Loucy (cell line): ENCODE results near the gene FAF1.

Experiments
- H2AFZ ChIP-seq: fragments of 200-600 bp; sonication (generic); 2 replicates; pipeline ENCODE4 v1.6.0; 2016; ENCODE audit warnings: antibody characterized with exemption, mild to moderate bottlenecking, low read length, moderate library complexity
- H3F3A ChIP-seq: fragments of 200-600 bp; 2 replicates; pipeline ENCODE4 v1.6.0; 2016; ENCODE audit warnings: antibody characterized with exemption, low read depth, mild to moderate bottlenecking
- H3K27me3 ChIP-seq: fragments of 200-600 bp; sonication (generic); 2 replicates; pipeline ENCODE4 v1.6.1; 2014; ENCODE audit warnings: low read length, mild to moderate bottlenecking; ENCODE audit not compliant: insufficient read depth, poor library complexity, severe bottlenecking
- H3K36me3 ChIP-seq: fragments of 200-600 bp; sonication (generic); 2 replicates; pipeline ENCODE4 v1.6.1; 2016; ENCODE audit warnings: low read length; ENCODE audit not compliant: insufficient read depth
- H3K4me1 ChIP-seq: fragments of 200-600 bp; sonication (generic); 2 replicates; pipeline ENCODE4 v1.5.1; 2014; ENCODE audit warnings: low read length, mild to moderate bottlenecking; ENCODE audit not compliant: insufficient read depth, poor library complexity, severe bottlenecking
- H3K4me2 ChIP-seq: fragments of 200-600 bp; sonication (generic); 2 replicates; pipeline ENCODE4 v1.6.0; 2014; ENCODE audit warnings: antibody characterized with exemption, low read length, low read depth, mild to moderate bottlenecking; ENCODE audit not compliant: poor library complexity, severe bottlenecking
- H3K4me3 ChIP-seq: fragments of 200-600 bp; sonication (generic); 2 replicates; pipeline ENCODE4 v1.5.1; 2014; ENCODE audit warnings: low read length, mild to moderate bottlenecking, mixed read lengths; ENCODE audit not compliant: poor library complexity, severe bottlenecking
- H3K79me2 ChIP-seq: fragments of 200-600 bp; sonication (generic); 2 replicates; pipeline ENCODE4 v1.6.1; 2014; ENCODE audit warnings: low read length; ENCODE audit not compliant: insufficient read depth
- H3K9ac ChIP-seq: fragments of 200-600 bp; sonication (generic); 2 replicates; pipeline ENCODE4 v1.6.0; 2014; ENCODE audit warnings: mild to moderate bottlenecking, low read depth, low read length, moderate library complexity; ENCODE audit not compliant: poor library complexity, severe bottlenecking
- H3K9me2 ChIP-seq: fragments of 200-600 bp; sonication (generic); replicated peaks from 2 replicates; pipeline ENCODE4 v1.6.1; 2016; ENCODE audit warnings: low read depth, low read length, mixed read lengths
- H3K9me3 ChIP-seq: fragments of 200-600 bp; sonication (generic); 2 replicates; pipeline ENCODE4 v1.6.1; 2014; ENCODE audit warnings: mild to moderate bottlenecking, antibody characterized with exemption, low read length, low read depth; ENCODE audit not compliant: insufficient read depth
- H4K20me1 ChIP-seq: fragments of 200-600 bp; sonication (generic); 2 replicates; pipeline ENCODE4 v1.6.0; 2014; ENCODE audit warnings: antibody characterized with exemption, low read length, mild to moderate bottlenecking; ENCODE audit not compliant: insufficient read depth, poor library complexity, severe bottlenecking
- EZH2phosphoT487 ChIP-seq: fragments of 200-600 bp; IDR thresholded peaks from 2 replicates; pipeline ENCODE4 v1.6.1; 2018; ENCODE audit warnings: antibody characterized with exemption, mild to moderate bottlenecking, moderate library complexity, borderline replicate concordance
- TF ChIP-seq, protein P1 (sequence below): fragments of 200-600 bp; sonication (generic); conservative IDR thresholded peaks from 2 replicates; pipeline ENCODE4 v1.5.1; 2014; ENCODE audit warnings: mild to moderate bottlenecking, antibody characterized with exemption, low read length

The FAF1 gene

DNA sequence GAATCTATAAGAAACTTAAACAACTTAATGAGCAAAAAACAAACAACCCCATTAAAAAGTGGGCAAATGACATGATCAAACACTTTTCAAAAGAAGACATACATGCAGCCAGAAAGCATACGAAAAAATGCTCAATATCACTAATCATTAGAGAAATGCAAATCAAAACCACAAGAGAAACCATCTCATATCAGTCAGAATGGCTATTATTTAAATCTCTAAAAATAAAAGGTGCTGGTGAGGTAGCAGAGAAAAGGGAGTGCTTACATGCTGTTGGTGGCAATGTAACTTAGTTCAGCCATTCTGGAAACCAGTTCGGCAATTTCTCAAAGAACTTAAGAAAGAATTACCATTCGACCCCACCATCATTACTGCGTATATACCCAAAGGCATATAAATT is 147.7 kb downstream of the FAF1 start:
- H4K20me1 ChIP-seq, result peaks cover 3% of the 10 kb centered on the region
- peaks cover 80% of the 10 kb centered on the region for H3K79me2 ChIP-seq
- H3K9me3 ChIP-seq, result peaks cover 11% of the 10 kb centered on the region; the same call in 1 of the 2 replicates

GRCh38 chr1:50808296-50808695 is 151.8 kb downstream of the FAF1 start:
- H3K4me1 ChIP-seq, result no peaks in the 10 kb centered on the region
- TF ChIP-seq, protein P1, sequence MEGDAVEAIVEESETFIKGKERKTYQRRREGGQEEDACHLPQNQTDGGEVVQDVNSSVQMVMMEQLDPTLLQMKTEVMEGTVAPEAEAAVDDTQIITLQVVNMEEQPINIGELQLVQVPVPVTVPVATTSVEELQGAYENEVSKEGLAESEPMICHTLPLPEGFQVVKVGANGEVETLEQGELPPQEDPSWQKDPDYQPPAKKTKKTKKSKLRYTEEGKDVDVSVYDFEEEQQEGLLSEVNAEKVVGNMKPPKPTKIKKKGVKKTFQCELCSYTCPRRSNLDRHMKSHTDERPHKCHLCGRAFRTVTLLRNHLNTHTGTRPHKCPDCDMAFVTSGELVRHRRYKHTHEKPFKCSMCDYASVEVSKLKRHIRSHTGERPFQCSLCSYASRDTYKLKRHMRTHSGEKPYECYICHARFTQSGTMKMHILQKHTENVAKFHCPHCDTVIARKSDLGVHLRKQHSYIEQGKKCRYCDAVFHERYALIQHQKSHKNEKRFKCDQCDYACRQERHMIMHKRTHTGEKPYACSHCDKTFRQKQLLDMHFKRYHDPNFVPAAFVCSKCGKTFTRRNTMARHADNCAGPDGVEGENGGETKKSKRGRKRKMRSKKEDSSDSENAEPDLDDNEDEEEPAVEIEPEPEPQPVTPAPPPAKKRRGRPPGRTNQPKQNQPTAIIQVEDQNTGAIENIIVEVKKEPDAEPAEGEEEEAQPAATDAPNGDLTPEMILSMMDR, result no peak
- TF ChIP-seq EZH2phosphoT487, result no peak
- no peaks in the 10 kb centered on the region for H3K9me2 ChIP-seq
- no peak overlapping the region for H3K4me2 ChIP-seq
- no peaks in the 10 kb centered on the region for H3F3A ChIP-seq
- H3K9ac ChIP-seq, result no peak overlapping the region
- no peak overlapping the region for H2AFZ ChIP-seq
- H3K9me3 ChIP-seq, result peaks cover 15% of the 10 kb centered on the region; the same call in 1 of the 2 replicates
- H3K27me3 ChIP-seq, result no peaks in the 10 kb centered on the region
- H3K79me2 ChIP-seq, result peaks cover 95% of the 10 kb centered on the region
- H4K20me1 ChIP-seq, result no peaks in the 10 kb centered on the region
- no peaks in the 10 kb centered on the region for H3K36me3 ChIP-seq
- H3K4me3 ChIP-seq, result no peak overlapping the region

More for the DNA sequence above, 147.7 kb downstream of the FAF1 start:
- H2AFZ ChIP-seq, result no peak overlapping the region
- no peak overlapping the region for H3K9ac ChIP-seq
- H3K4me1 ChIP-seq, result no peaks in the 10 kb centered on the region
- no peak for TF ChIP-seq EZH2phosphoT487
- TF ChIP-seq, protein P1, result no peak
- no peaks in the 10 kb centered on the region for H3F3A ChIP-seq
- no peaks in the 10 kb centered on the region for H3K27me3 ChIP-seq
- no peak overlapping the region for H3K4me2 ChIP-seq
- no peaks in the 10 kb centered on the region for H3K9me2 ChIP-seq
- no peak overlapping the region for H3K4me3 ChIP-seq
- H3K36me3 ChIP-seq, result no peaks in the 10 kb centered on the region

DNA sequence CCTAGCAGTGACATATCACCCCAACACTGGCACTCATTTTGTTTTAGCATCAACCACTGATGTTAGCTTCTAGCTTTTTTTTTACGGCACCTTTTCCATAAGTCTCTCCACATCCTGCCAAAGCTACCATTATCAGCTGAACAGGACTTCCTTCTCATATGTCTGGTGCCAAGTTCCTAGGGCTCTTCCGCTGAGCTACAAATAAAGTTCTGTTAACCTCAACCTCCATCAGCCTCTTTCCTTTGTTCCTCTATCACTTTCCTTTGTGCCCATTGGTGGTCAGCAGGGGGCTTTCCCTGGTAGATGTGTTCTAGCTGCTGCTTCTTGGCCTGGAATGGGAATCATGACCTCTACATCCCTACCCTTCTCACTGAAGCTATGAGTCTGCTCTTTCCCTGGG is 163.8 kb downstream of the FAF1 start:
- no peaks in the 10 kb centered on the region for H3K27me3 ChIP-seq
- no peak overlapping the region for H3K9ac ChIP-seq
- H3K9me3 ChIP-seq, result no peaks in the 10 kb centered on the region
- peaks cover 28% of the 10 kb centered on the region for H3K79me2 ChIP-seq
- no peaks in the 10 kb centered on the region; the same call in 1 of the 2 replicates for H3K36me3 ChIP-seq
- no peaks in the 10 kb centered on the region for H3K9me2 ChIP-seq
- TF ChIP-seq EZH2phosphoT487, result no peak
- TF ChIP-seq, protein P1, result no peak
- 0 out of 2 replicates have a peak, but pooled peaks cover 3% of the 10 kb centered on the region for H3F3A ChIP-seq
- peaks cover 27% of the 10 kb centered on the region for H3K4me1 ChIP-seq
- H2AFZ ChIP-seq, result no peak overlapping the region
- H4K20me1 ChIP-seq, result peaks cover 4% of the 10 kb centered on the region
- H3K4me3 ChIP-seq, result no peak overlapping the region
- peak overlapping the region; percentile 32 for H3K4me2 ChIP-seq
